Middle frontal gyrus (tissue), 1 donor: ENCODE results near the gene NR1H3.
"Not testable (repeated sequence)": the region's sequence is repeated elsewhere in the genome, so short reads cannot be mapped to it uniquely, and the experiment has no call there.

Experiments
- DNase-seq: peaks from one replicate; pipeline ENCODE4 v3.0.0-alpha.2; 2015; ENCODE audit warnings: low spot score; ENCODE audit errors: extremely low spot score

NR1H3 gene

GRCh38 chr11:47257517-47258316 is at the start of gene NR1H3:
Gene NR1H3 (plus strand): TSS chr11:47257996. CDS start chr11:47259217, 1,221 bp downstream.
- DNase-seq = no peak

DNA sequence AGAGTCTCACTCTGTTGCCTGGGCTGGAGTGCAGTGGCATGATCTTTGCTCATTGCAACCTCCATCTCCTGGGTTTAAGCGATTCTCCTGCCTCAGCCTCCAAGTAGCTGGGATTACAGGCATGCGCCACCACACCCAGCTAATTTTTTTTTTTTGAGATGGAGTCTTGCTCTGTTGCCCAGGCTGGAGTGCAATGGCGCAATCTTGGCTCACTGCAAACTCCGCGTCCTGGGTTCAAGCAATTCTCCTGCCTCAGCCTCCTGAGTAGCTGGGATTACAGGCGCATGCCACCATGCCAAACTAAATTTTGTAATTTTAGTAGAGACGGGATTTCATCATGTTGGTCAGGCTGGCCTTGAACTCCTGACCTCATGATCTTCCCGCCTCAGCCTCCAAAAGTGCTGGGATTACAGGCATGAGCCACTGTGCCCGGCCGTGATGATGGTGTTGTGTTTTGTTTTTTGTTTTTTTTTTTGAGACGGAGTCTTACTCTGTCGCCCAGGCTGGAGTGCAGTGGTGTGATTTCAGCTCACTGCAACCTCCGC is 49.7 kb upstream of the NR1H3 start:
- not testable (repeated sequence) for DNase-seq

GRCh38 chr11:47208628-47209027 is 49.2 kb upstream of the NR1H3 start:
- no peak for DNase-seq

- no peak for DNase-seq
Measured at GRCh38 chr11:47212938-47213337, 44.9 kb upstream of the NR1H3 start.

- peak; percentile 88 for DNase-seq
Measured at GRCh38 chr11:47213950-47214565, 43.7 kb upstream of the NR1H3 start.

DNA sequence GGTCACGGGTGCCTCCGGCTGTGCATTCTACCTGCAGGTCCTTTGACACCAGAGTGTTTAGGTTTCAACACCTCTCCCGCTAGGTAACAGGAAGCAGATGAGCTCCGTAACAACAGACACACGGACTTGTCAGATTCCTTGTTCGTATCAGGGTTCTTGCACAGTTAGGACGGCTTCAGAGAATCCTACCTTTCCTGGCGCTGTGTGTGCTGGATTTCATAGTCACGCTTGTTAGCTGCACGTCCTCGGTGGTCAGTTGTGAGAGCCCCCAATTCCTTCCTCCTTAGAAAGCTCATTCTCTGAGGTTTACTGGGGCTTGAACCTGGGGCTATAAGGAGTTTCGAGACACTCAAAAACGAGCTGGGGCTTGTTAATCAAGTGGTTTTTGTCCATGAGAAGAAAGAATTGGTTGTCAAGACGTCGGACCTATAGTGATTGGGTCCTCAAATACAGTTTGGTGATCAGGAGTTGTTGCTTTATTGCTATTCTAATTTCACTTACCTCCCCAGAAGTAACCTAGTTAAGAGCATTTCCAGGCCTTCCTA is 42.4 kb upstream of the NR1H3 start:
- DNase-seq = no peak

DNA sequence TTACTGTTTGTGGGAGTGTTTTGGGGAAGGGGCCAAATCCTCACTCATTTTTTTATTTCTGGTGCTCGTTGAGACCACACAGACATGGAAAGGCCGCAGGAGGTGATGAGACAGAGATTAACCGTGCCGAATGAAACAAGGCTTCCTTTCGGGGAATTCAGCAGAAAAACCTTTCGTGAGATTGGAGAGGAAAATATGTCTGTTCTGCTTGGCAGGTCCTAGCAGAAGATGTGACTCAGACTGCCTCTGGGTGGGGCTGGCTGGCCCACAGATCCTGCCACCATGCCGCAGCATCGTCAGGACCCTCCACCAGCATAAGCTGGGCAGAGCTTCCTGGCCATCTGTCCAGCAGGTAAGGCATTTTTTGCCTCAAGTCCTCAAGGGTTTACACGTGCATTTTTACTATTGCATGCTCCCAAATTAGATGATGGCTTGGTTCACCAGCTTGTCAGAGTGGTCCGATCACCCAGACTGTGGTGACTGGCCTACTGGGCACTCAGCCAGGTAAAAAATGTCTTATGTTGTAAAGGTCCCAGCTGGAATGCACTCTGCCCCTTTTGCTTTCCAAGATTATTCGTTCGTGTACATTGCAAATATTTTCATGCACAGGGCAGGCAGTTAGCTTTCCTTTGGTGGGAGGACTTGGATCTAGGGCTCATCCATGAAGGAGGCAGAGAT is 41.5 kb upstream of the NR1H3 start:
- DNase-seq = peak; percentile 18

GRCh38 chr11:47220401-47220821 is 37.4 kb upstream of the NR1H3 start:
- no peak for DNase-seq

GRCh38 chr11:47222696-47223095 is 35.1 kb upstream of the NR1H3 start:
- DNase-seq = no peak

DNA sequence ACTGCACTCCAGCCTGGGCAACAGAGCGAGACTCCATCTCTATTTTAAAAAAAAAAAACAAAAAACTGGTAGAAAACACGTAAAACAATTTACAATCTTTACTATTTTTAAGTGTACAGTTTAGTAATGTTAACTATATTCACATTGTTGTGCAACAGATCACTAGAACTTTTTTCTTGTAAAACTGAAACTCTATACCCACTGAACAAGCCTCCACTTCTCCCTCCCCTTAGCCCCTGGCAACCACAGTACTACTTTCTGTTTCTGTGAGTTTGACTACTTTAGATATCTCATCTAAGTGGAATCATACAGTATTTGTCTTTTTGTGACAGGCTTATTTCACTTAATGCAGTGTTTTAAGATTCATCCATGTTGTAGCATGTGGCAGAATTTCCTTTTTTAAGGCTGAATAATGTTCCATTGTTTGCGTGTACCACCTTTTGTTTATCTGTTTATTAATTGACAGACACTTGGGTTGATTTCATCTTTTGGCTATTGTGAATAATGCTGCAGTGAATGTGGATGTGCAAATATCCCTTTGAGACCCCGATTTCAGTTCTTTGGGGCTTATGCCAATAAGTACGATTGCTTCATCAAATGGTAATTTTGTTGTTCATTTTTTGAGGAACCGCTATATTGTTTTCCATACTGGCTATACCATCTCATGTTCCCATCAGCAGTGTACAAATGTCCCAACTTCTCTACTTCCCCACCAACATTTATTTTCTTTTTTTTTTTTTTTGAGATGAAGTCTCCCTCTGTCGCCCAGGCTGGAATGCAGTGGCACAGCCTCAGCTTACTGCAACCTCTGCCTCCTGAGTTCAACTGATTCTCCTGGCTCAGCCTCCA is 32.0 kb upstream of the NR1H3 start:
- DNase-seq = no peak

DNA sequence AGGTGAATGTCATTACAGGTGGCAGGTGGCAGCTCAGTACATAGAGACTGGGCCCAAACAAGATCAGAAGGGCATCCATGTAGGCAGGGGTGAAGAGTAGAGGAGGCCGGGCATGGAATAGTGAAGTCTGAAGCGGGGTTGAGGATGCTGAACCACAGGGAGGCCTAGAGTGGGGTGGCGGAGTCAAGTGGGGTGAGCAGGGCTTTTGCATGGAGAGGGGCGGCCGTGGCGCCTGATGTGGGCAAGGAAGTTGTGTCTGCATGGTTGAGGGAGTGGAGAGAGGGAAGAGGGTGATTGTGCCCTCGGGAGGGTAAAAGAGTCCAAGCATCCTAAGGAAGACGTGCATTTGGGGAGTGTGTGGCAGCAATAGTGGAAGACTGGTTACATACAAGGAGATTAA is 28.6 kb upstream of the NR1H3 start:
- no peak for DNase-seq

GRCh38 chr11:47233051-47233450 is 24.7 kb upstream of the NR1H3 start:
- no peak for DNase-seq

- DNase-seq = no peak
Measured at GRCh38 chr11:47233989-47234668, 23.7 kb upstream of the NR1H3 start.

GRCh38 chr11:47234669-47235100 is 23.1 kb upstream of the NR1H3 start:
- no peak for DNase-seq

- no peak for DNase-seq
Measured at GRCh38 chr11:47235163-47235562, 22.6 kb upstream of the NR1H3 start.

- DNase-seq = no peak
Measured at GRCh38 chr11:47236482-47236881, 21.3 kb upstream of the NR1H3 start.

DNA sequence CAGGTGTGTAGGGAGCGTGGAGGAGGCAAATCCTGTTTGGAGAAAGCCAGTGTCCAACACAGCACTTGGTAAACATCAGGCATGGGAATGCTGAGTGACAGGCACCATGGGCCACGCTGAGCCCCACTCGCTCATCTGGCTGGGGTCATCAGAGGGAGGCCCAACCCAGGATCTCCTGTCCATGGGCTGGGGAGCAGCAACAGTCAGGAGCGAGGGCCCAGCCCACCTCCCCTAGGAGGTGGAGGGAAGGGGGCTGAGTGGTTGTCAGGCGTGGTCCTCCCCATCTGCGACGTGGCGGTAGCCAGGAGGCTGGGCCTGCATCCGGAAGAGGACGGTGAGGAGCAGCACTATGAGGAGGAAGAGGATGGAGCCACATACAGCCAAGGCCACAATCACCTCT is 17.9 kb upstream of the NR1H3 start:
- no peak for DNase-seq

DNA sequence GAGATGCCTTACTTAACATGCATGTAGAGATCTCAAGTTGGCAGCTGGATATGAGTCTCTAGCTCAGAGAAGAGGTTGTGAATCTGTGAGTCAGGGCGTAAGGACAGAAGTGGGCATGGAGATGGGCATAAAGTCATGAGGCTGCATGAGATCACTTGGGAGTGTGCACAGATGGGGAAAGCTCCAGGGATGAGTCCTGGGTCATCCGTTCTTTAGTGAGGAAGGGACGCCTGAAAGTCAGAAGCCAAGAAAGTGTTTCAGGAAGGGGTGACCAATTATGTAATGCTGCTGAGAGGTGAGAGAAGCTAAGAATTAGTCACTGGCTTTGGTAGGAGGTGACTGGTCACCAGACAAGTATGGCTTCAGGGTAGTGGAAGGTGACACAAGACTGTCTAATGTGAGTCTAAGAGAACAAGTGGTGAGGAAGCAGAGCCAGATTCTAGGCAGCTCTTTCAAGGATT is 15.9 kb upstream of the NR1H3 start:
- no peak for DNase-seq

- no peak for DNase-seq
Measured at GRCh38 chr11:47242596-47243192, 15.1 kb upstream of the NR1H3 start.

DNA sequence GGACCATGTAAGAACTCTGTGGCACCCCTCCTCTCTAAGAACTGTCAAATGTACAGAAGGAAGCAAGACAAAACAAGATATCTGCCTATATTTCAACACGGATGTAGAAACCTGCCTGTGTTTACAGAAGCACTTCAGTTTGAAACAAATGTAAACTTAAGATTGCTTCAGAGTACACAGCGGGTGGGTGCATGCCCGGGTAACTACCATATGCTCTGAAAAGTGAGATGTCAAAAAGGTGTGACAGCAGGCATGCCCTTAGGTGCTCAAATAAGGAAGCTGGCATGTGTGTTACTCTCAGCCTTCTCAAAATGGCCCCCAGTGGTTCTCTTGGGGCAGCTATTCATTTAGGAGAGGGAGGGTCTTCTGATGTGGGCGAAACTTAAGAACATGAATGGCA is 14.3 kb upstream of the NR1H3 start:
- DNase-seq = no peak
